Ramos (cell line): Measurements from ENCODE around the gene TICRR.
"Not testable (repeated sequence)": the region's sequence is repeated elsewhere in the genome, so short reads cannot be mapped to it uniquely, and the experiment has no call there.

Source experiments
- in situ Hi-C: fragments of 300-500 bp; cut with MboI; formaldehyde crosslinking; loops from one replicate; pipeline ENCODE4 v1.14.3; 2022; ENCODE audit warnings: low sequenced_read_pairs; ENCODE audit not compliant: unreplicated experiment

TICRR gene

DNA sequence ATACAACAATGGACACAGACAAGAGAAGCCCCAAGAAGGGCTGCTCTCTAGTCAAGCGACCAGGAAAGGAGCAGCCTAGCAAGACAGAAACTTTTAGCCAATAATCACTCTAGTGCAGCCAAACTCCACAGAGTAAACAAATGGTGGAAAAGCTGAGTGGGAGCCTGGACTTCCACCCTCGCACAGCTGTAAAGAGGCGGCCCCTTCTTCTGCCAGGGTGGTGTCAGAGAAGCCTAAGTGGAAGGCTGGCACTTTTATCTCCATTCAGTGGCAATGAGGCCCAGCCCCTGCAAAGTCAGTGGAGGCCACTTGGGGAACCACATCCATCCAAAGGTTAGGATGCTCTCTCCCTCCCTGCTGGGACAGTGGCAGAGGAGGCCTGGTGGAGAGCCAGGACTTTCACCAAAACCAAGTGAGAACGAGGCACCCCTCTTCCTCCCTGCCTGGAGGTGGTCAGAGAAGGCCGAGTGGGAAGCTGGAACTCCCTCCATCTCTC lies 15.5 kb upstream of the TICRR start:
- in situ Hi-C loops, result no loop called here

- in situ Hi-C loops, result no loop called here
Measured at GRCh38 chr15:89566181-89566580, 9.1 kb upstream of the TICRR start.

DNA sequence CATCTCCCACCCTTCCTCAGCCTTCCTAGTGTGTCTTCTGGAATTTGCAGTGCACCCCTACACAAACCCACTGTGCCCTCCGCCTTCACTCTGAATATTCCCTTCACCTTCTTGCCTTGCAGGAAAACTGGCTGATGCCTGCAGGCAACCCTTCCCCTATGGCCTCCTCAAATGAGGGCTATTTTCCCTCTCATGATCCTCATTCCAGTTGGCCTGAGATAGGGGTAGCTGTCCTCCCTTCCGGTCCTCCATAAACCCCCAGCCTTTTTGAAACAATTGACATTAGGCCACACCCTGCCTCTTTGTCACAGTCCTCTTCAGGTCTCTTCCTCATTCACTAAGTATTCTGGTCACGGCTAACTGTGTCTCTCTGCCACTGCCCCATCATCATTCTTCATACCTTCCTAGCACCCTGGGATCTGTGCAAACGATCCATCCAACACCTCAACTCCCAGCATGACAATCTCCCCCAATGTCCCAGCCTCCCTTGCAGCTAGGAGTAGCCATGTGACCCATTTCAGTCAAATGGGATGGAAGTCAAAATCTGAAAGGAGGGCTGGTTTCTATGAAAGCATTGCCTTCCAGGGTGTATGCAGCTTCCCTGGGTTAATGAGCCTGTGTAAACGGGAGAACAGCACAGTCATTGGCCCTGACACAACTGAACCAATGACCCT lies 8.5 kb upstream of the TICRR start:
- in situ Hi-C loops, result no loop called here

- in situ Hi-C loops, result no loop called here
Measured at GRCh38 chr15:89569090-89569745, 6.1 kb upstream of the TICRR start.

DNA sequence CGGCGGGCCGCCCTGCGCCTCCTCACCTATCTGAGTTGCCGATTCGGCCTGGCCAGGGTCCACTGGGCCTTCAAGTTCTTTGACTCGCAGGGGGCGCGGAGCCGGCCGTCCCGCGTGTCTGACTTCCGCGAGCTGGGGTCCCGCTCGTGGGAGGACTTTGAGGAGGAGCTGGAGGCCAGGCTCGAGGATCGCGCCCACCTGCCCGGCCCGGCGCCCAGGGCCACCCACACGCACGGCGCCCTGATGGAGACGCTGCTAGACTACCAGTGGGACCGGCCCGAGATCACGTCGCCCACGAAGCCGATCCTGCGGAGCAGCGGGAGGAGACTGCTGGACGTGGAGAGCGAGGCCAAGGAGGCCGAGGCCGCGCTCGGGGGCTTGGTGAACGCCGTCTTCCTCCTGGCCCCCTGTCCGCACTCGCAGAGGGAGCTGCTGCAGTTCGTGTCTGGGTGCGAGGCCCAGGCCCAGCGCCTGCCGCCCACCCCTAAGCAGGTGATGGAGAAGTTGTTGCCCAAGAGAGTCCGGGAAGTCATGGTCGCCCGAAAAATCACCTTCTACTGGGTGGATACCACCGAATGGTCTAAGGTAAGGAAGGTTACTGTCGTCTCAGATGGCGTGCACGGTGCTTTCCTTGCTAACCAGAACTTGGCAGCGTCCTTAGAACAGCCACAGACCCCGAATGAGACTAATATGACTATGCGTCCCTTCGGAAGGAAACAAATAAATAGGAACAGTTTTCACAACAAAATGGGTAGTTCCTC lies 567 bp downstream of the TICRR start:
- in situ Hi-C loops, result no loop called here

DNA sequence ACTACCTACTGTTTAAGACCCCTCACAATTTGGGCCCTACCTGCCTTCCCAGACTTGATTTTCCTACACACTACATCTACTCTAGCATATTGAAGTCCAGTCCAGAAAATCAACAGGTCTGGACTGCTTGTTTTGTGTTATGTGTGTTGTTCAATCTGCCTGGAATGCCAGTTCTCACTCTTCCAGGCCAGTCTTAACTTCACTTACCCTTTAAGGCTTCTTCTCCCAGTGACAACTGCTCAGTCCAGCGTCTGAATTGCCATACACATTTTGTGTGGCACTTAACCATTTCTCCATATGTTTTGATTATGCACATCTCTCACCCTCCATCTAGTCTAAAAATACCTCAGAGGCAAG lies 1.1 kb downstream of the TICRR start:
- in situ Hi-C loops, result no loop called here

GRCh38 chr15:89577776-89578115 lies 2.5 kb downstream of the TICRR start:
- in situ Hi-C loops, result no loop called here

DNA sequence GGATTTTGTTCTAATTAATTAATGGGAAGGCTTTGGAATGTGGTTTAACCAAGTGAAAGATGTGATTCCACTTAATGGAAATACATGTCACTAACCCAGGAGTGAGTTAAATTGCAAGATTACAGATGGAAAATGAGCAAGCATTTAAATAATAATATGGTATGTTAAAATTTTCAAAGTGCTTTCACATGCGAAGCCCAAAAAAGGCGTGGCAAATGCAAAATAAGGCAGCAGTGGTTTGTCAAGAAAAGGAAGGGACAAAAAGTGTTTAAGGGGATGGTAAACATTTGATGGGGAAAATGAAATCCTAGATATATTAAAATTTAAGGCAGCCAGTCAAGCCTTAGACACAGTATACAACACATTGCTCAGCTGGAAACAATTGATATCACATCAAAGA lies 2.9 kb downstream of the TICRR start:
- in situ Hi-C loops, result no loop called here

GRCh38 chr15:89580747-89581146 lies 5.5 kb downstream of the TICRR start:
- in situ Hi-C loops, result not testable (repeated sequence)

DNA sequence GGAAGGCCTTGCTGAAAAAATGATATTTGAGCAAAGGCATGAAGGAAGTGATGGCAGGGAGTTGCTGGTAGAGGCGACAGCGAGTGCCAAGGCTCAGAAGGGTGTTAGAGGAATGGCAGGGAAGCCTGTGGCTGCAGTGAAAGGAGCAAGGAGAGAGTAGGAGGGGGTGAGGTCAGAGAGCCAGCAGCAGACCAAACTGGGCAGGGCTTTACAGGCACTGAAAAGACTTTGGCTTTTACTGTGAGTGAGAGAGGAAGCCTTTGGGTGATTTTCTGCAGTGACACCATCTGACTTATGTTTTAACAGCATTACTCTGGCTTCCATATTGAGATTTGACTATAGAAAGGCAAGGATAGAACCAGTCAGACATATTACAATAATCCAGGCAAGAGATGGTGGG lies 11.4 kb downstream of the TICRR start:
- in situ Hi-C loops, result no loop called here

GRCh38 chr15:89587955-89588354 lies 12.7 kb downstream of the TICRR start:
- in situ Hi-C loops, result no loop called here

GRCh38 chr15:89591834-89592233 lies 16.6 kb downstream of the TICRR start:
- in situ Hi-C loops, result no loop called here

GRCh38 chr15:89593018-89593417 lies 17.7 kb downstream of the TICRR start:
- in situ Hi-C loops, result no loop called here

GRCh38 chr15:89599021-89599420 lies 23.8 kb downstream of the TICRR start:
- in situ Hi-C loops, result no loop called here

GRCh38 chr15:89611317-89611716 lies 36.0 kb downstream of the TICRR start:
- in situ Hi-C loops, result no loop called here

DNA sequence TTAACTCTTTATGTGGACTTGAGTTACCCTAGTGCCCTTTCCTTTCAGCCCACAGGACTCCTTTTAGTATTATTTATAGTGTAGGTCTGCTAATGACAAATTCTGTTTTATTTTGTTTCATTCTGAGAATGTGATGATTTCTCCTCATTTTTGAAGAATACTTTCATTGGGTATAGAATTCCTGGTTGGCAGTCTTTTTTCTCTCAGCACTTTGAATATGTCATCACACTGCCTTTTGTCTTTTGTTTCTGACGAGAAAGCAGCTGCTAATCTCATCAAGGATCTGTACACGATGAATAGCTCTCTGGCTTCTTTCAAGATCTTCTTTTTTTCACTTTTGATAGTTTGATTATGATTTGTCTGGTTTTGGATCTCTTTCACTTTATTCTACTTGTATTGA lies 37.8 kb downstream of the TICRR start:
- in situ Hi-C loops, result no loop called here

DNA sequence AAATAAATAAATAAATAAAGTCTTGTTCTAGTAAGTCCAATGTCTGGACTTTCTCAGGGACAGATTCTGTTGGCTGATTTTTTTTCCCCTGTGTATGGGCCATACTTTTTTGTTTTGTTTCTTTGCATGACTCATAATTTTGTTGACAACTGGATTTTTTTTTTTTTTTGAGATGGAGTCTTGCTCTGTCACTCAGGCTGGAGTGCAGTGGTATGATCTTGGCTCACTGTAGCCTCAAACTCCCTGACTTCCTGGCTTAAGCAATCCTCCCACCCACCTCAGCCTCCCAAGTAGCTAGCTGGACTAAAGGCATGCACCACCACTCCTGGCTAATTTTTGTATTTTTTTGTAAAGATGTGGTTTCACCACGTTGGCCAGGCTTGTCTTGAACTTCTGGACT lies 38.9 kb downstream of the TICRR start:
- in situ Hi-C loops, result no loop called here

DNA sequence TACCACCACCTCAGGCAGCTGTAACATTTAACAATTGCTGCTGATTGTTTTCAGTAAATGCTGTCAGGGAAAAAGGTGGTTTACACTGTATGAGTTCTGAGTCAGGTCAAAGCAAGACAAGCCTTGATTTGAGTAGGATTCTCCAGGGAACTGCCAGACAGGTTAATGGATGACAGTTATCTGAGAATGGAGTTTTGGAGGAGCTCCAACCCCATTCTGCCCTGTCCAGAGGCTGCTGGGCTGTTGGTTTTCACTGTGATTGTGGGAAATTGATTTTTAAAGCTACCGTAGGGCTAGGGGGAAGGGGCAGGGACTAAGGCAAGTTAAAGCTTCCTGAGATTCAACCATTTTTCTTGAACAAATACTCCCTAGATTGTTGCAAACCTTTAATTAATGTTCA lies 39.9 kb downstream of the TICRR start:
- in situ Hi-C loops, result no loop called here

GRCh38 chr15:89616228-89616627 lies 41.0 kb downstream of the TICRR start:
- in situ Hi-C loops, result no loop called here

- in situ Hi-C loops, result no loop called here
Measured at GRCh38 chr15:89621547-89621946, 46.3 kb downstream of the TICRR start.

GRCh38 chr15:89623165-89623564 lies 47.9 kb downstream of the TICRR start:
- in situ Hi-C loops, result no loop called here

GRCh38 chr15:89625716-89626115 lies 50.4 kb downstream of the TICRR start:
- in situ Hi-C loops, result no loop called here
